Epithelial cell of esophagus (primary cell): ENCODE measurements around the gene SERINC2.

Experiments
- DNase-seq: peaks from one replicate; pipeline ENCODE4 v3.0.0; 2010; ENCODE audit warnings: low read depth
- H3K4me3 ChIP-seq: 2 replicates; pipeline ENCODE4 v1.5.1; 2011; ENCODE audit warnings: mild to moderate bottlenecking, low read length, control low read depth
- TF ChIP-seq, protein P1 (sequence below): IDR thresholded peaks from 2 replicates; pipeline ENCODE4 v1.5.1; 2011; ENCODE audit warnings: low read depth, mild to moderate bottlenecking, low read length, control low read depth, inconsistent platforms; ENCODE audit not compliant: insufficient read depth; ENCODE audit errors: missing control alignments

SERINC2 gene

DNA sequence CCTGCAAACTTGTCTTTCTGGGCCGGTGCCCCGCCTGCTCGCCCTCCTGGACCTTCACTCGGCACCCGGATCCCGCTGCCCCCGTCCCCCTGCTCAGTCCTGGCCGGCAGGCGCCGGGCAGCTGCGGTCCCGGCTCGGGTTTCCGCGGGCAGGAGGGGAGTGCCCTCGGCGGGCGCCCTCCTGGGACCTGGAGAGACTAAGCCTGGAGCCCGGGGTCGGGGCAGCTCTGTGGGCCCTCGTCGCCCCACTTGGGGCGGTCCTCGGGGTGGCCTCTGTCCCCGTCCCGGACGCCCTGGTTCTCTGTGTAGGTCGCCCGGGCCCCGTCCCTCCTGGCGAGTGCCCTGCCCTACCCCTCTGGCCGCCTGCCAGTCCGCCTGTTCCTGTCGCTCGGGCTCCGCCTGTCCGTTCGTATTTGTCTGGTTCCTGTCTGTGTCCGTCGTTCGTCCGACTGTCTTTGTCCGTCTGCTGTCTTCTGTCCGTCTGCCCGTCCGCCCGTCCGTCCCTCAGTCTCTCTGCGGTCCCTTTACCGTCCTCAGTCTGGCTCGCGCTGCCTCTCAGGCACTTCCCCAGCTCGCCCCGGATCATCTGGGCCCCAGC is 490 bp downstream of the SERINC2 start:
- TF ChIP-seq, protein P1, sequence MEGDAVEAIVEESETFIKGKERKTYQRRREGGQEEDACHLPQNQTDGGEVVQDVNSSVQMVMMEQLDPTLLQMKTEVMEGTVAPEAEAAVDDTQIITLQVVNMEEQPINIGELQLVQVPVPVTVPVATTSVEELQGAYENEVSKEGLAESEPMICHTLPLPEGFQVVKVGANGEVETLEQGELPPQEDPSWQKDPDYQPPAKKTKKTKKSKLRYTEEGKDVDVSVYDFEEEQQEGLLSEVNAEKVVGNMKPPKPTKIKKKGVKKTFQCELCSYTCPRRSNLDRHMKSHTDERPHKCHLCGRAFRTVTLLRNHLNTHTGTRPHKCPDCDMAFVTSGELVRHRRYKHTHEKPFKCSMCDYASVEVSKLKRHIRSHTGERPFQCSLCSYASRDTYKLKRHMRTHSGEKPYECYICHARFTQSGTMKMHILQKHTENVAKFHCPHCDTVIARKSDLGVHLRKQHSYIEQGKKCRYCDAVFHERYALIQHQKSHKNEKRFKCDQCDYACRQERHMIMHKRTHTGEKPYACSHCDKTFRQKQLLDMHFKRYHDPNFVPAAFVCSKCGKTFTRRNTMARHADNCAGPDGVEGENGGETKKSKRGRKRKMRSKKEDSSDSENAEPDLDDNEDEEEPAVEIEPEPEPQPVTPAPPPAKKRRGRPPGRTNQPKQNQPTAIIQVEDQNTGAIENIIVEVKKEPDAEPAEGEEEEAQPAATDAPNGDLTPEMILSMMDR, result no peak
- DNase-seq, result peak; percentile 58
- peak overlapping the region; percentile 93 for H3K4me3 ChIP-seq

DNA sequence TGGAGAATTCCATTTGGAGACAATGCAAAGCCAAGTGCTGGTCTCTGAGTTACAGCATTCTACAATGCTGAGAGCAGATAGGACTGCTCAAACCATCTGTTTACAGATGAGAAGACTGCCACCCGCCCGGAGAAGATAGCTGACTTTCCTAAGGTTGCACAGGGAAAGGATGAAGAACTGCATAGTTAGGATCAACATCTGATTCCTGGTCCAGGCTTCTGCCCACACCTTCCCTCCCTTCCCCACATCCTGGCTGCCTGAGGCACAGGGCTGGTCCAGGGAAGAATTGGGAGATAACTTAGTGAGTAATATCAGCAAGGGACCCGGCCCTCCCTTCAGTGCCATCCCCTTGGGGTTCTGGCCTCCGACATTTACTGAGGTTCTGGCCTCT is 2.0 kb downstream of the SERINC2 start:
- TF ChIP-seq, protein P1, result no peak
- peak; percentile 67 for DNase-seq
- H3K4me3 ChIP-seq, result peak overlapping the region; percentile 93

DNA sequence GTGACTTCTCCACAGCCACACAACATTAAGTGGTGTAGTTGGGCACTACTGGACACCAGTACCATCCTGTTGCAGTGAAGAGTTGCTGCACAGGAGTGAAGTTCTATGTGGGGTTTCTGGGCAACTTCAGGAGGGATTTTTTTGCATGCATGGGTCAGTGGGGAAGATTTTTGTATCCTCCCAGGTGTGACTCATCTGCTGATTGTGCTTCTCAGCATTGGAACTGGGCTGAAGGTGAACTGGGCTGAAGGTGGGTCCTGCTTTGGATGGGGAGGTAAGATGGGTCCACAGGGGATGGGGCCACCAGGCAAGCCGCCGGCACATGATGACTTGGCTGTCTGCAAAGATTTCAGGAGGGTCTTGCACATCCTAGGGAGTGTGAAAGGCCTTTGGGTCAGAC is 2.6 kb downstream of the SERINC2 start:
- DNase-seq, result peak; percentile 59
- no peak overlapping the region for H3K4me3 ChIP-seq

DNA sequence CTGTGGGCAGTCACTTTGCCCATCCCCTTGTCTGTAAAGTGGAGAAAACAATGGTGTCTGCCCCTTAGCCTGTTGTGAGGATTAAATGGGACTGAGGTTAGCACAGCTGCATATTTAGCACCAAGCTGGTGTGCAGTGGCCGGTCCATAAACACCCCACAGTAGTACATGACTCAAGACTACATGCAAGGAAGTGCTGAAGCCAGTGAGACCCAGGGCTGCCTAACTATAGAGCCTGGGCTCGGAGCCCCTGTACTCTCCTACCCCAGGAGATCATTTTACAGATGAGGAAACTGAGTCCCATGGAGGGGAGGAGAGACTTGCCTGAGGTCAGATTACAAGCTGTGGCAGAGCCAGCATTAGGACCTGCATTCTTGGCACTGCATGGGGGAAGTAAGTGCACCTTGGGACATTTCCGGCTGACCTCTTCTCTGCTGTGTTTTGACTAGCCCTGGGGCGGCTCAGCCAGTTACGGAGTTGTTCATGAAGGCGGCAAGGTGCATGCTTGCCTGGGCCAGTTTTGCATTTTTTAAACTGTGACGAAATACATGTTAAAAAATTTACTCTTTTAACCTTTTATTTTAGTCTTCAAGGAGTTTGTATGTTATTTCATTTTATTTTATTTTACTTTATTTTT is 3.2 kb downstream of the SERINC2 start:
- peak; percentile 87 for DNase-seq
- H3K4me3 ChIP-seq, result no peak overlapping the region
- TF ChIP-seq, protein P1, result no peak

More for the DNA sequence above, 2.6 kb downstream of the SERINC2 start:
- TF ChIP-seq, protein P1, result no peak

DNA sequence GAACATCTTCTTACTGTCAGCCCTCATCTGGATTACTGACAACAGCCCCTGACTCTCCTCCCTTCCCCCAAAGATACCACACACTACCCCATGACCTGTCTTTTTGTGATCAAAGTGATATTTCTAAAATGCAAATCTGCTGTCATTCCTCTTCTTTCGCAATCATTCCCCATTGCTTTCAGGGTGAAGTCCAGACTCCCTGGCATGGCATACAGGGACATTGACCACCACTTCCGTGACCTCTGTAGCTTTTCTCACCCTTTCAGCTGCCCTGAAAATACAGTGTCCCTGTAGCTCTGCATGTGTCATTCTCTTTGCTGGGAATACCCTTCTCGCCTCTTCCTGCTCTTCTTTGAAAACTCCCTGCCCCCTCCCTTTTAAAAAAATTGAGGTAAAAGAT is 4.1 kb downstream of the SERINC2 start:
- DNase-seq, result no peak
- no peak overlapping the region for H3K4me3 ChIP-seq
- TF ChIP-seq, protein P1, result no peak

DNA sequence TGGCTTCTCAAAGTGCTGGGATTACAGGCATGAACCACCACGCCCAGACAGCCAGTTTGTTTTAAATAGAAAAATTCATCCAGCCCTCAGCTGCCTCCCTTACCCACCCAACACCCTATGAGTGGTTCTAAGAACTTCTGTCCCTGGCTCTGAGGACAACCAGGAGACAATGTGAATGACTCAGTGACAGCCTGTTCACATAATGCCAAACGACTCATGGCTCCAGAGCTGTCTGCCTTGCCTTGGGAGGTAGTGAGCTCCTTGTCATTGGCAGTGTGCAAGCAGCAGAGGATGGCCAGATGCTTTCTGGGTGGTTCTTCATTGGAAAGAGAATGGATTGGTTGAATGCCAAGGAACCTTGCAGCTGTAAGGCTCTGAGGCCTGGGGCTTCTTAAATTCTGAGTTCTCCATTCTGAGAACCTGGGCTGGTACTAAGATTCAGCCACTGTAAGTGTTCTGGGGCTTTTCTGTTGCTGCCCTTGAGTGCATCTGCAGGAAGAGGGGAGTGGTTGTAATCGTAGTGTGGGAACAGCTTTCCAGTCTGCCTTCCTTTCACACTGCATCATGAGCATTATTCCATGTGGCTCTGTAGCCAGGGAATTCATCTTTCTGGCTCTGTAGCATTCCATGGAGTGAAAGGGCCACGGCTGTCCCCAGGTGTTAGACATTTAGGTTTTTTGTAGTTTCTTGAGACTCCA is 5.8 kb downstream of the SERINC2 start:
- no peak overlapping the region for H3K4me3 ChIP-seq
- TF ChIP-seq, protein P1, result no peak
- DNase-seq, result peak; percentile 44
